ENCODE data around the gene PPP1R9A. TPM values are rescaled to one million over a fixed set of nuclear protein-coding genes. Genes with fewer than 3 reads are reported as not detected.

The PPP1R9A gene
- total RNA-seq, 1 experiment from 2014 or later = 13.5 TPM

DNA sequence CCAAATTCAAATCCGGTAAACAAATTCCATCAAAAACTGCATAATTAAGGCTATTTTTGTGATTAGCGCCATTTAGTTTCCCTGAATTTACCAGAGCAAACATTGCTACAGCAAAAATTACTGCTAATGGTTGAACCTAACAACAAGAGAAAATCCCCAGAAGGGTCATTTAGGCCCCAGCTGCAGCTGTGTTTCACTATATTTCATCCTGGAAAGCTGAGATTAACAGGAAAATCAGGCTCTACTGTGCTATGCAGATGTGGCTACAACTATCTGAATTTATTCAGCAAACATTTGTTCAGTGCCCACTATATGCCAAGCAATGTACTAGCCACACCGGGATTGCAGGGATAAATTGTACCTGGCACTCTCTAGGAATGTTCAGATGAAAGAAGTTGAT is 312.9 kb downstream of the PPP1R9A start:
- H3K79me2 ChIP-seq (ENCODE audit: insufficient read depth, low read length) = no peaks in the 10 kb centered on the region
- no peak for ATAC-seq
- H3K4me2 ChIP-seq (ENCODE audit: low read length) = no peak overlapping the region
- no peak for DNase-seq (ENCODE audit: low read depth, low spot score)
- 0 out of 2 replicates have a peak, but pooled peaks cover 5% of the 10 kb centered on the region for H3K9me2 ChIP-seq (ENCODE audit: insufficient read depth)
- TF ChIP-seq JUND (IDR thresholded peaks at IDR 0.05) (no peak), FOSL1 (IDR thresholded peaks at IDR 0.05; ENCODE audit: low read depth) (no peak), EGR1 (IDR thresholded peaks at IDR 0.05; ENCODE audit: low read depth) (no peak), RAD21 (IDR thresholded peaks at IDR 0.05; ENCODE audit: low read depth) (no peak), ZNF274 (IDR thresholded peaks at IDR 0.05; ENCODE audit: low read depth, low read length) (no peak), ZFX (IDR thresholded peaks at IDR 0.05) (no peak), POLR2A (IDR thresholded peaks at IDR 0.05; ENCODE audit: borderline replicate concordance, extremely low read depth, insufficient read depth, insufficient read length) (no peak), POLR2AphosphoS5 (IDR thresholded peaks at IDR 0.05; ENCODE audit: low read depth, low read length) (no peak), TCF7L2 (IDR thresholded peaks at IDR 0.05; ENCODE audit: borderline replicate concordance, extremely low read depth, insufficient read depth, insufficient read length) (no peak), SIN3A (IDR thresholded peaks at IDR 0.05; ENCODE audit: low read depth) (no peak), EZH2 (IDR thresholded peaks at IDR 0.05) (no peak)
- TF ChIP-seq, protein P1, sequence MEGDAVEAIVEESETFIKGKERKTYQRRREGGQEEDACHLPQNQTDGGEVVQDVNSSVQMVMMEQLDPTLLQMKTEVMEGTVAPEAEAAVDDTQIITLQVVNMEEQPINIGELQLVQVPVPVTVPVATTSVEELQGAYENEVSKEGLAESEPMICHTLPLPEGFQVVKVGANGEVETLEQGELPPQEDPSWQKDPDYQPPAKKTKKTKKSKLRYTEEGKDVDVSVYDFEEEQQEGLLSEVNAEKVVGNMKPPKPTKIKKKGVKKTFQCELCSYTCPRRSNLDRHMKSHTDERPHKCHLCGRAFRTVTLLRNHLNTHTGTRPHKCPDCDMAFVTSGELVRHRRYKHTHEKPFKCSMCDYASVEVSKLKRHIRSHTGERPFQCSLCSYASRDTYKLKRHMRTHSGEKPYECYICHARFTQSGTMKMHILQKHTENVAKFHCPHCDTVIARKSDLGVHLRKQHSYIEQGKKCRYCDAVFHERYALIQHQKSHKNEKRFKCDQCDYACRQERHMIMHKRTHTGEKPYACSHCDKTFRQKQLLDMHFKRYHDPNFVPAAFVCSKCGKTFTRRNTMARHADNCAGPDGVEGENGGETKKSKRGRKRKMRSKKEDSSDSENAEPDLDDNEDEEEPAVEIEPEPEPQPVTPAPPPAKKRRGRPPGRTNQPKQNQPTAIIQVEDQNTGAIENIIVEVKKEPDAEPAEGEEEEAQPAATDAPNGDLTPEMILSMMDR (IDR thresholded peaks at IDR 0.05 in 2 of 3, conservative IDR thresholded peaks at IDR 0.05 in 1 of 3; ENCODE audit: borderline replicate concordance in 1 of 3, insufficient read depth in 1 of 3, low read depth in 2 of 3, low read length in 2 of 3) = no peak
- TF ChIP-seq, protein P2, sequence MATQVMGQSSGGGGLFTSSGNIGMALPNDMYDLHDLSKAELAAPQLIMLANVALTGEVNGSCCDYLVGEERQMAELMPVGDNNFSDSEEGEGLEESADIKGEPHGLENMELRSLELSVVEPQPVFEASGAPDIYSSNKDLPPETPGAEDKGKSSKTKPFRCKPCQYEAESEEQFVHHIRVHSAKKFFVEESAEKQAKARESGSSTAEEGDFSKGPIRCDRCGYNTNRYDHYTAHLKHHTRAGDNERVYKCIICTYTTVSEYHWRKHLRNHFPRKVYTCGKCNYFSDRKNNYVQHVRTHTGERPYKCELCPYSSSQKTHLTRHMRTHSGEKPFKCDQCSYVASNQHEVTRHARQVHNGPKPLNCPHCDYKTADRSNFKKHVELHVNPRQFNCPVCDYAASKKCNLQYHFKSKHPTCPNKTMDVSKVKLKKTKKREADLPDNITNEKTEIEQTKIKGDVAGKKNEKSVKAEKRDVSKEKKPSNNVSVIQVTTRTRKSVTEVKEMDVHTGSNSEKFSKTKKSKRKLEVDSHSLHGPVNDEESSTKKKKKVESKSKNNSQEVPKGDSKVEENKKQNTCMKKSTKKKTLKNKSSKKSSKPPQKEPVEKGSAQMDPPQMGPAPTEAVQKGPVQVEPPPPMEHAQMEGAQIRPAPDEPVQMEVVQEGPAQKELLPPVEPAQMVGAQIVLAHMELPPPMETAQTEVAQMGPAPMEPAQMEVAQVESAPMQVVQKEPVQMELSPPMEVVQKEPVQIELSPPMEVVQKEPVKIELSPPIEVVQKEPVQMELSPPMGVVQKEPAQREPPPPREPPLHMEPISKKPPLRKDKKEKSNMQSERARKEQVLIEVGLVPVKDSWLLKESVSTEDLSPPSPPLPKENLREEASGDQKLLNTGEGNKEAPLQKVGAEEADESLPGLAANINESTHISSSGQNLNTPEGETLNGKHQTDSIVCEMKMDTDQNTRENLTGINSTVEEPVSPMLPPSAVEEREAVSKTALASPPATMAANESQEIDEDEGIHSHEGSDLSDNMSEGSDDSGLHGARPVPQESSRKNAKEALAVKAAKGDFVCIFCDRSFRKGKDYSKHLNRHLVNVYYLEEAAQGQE (IDR thresholded peaks at IDR 0.05; ENCODE audit: low read depth) = no peak
- TF ChIP-seq, protein P3, sequence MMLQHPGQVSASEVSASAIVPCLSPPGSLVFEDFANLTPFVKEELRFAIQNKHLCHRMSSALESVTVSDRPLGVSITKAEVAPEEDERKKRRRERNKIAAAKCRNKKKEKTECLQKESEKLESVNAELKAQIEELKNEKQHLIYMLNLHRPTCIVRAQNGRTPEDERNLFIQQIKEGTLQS (IDR thresholded peaks at IDR 0.05) = no peak
- TF ChIP-seq, protein P4, sequence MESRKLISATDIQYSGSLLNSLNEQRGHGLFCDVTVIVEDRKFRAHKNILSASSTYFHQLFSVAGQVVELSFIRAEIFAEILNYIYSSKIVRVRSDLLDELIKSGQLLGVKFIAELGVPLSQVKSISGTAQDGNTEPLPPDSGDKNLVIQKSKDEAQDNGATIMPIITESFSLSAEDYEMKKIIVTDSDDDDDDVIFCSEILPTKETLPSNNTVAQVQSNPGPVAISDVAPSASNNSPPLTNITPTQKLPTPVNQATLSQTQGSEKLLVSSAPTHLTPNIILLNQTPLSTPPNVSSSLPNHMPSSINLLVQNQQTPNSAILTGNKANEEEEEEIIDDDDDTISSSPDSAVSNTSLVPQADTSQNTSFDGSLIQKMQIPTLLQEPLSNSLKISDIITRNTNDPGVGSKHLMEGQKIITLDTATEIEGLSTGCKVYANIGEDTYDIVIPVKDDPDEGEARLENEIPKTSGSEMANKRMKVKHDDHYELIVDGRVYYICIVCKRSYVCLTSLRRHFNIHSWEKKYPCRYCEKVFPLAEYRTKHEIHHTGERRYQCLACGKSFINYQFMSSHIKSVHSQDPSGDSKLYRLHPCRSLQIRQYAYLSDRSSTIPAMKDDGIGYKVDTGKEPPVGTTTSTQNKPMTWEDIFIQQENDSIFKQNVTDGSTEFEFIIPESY (IDR thresholded peaks at IDR 0.05; ENCODE audit: extremely low read depth, insufficient replicate concordance, low read length) = no peak
- BruUV-seq (replicated peaks) = no TSS peak
- H3K36me3 ChIP-seq (ENCODE audit: control insufficient read depth in 1 of 2, insufficient read depth in 2 of 2, low read length in 2 of 2) = no peaks in the 10 kb centered on the region
- intact Hi-C loops (cut with micrococcal nuclease) = no loop called here
- no peaks in the 10 kb centered on the region for H3K9me3 ChIP-seq (ENCODE audit: control insufficient read depth in 1 of 2, insufficient read depth in 1 of 2, low read depth in 1 of 2, low read length in 2 of 2)
- H3K9ac ChIP-seq (ENCODE audit: low read length) = no peak overlapping the region
- no peak overlapping the region for H3K4me3 ChIP-seq (replicated peaks in 1 of 2; ENCODE audit: low read depth in 1 of 2, low read length in 2 of 2)
- H3K27ac ChIP-seq (ENCODE audit: low read depth, low read length) = no peak overlapping the region
- no peaks in the 10 kb centered on the region for H3K27me3 ChIP-seq (ENCODE audit: insufficient read depth, low read length)
- CTCF ChIA-PET = no interaction called here
- H4K20me1 ChIP-seq (ENCODE audit: insufficient read depth) = no peaks in the 10 kb centered on the region
- POLR2A ChIA-PET = no interaction called here
- no peak overlapping the region for H2AFZ ChIP-seq (ENCODE audit: low read depth, low read length, poor library complexity, severe bottlenecking)
- H3K4me1 ChIP-seq (ENCODE audit: control insufficient read depth in 1 of 2, insufficient read depth in 2 of 2, low read length in 2 of 2) = no peaks in the 10 kb centered on the region
- RAD21 ChIA-PET (ENCODE audit: low non-redundant PET in 1 of 2, low total read pairs in 2 of 2, uncharacterized antibody in 2 of 2, unreplicated experiment in 2 of 2) = no interaction called here
